HEK293 (cell line): ENCODE data around the gene CRB3.

Experiments used
- SP2 ChIP-seq: fragments of 450-650 bp; formaldehyde crosslinking; IDR thresholded peaks from 2 replicates; pipeline ENCODE4 v1.5.1; 2016; ENCODE audit warnings: missing biosample characterization, missing genetic modification characterization
- ZNF184 ChIP-seq: fragments of 450-650 bp; IDR thresholded peaks from 2 replicates; pipeline ENCODE4 v1.5.1; 2018; ENCODE audit warnings: missing biosample characterization, mild to moderate bottlenecking, missing genetic modification characterization
- ZNF274 ChIP-seq, 2 experiments: fragments of 200-500 bp in 1 of 2; fragments of 450-650 bp in 1 of 2; sonication (Bioruptor generic) in 1 of 2; formaldehyde crosslinking in 1 of 2; IDR thresholded peaks; 2 replicates each; pipeline versions ENCODE4 v1.5.1 to v1.6.1; 2014 to 2016; ENCODE audit warnings: borderline replicate concordance in 1 of 2, inconsistent platforms in 1 of 2, low read length in 1 of 2, missing biosample characterization in 1 of 2, missing genetic modification characterization in 1 of 2
- ZNF610 ChIP-seq: fragments of 450-650 bp; formaldehyde crosslinking; IDR thresholded peaks from 2 replicates; pipeline ENCODE4 v1.5.1; 2016; ENCODE audit warnings: missing biosample characterization, missing genetic modification characterization, borderline replicate concordance
- ZNF658 ChIP-seq: fragments of 450-650 bp; formaldehyde crosslinking; IDR thresholded peaks from 2 replicates; pipeline ENCODE4; 2016; ENCODE audit warnings: missing biosample characterization, missing genetic modification characterization
- ZXDB ChIP-seq: fragments of 450-650 bp; formaldehyde crosslinking; IDR thresholded peaks from 2 replicates; pipeline ENCODE4 v1.5.1; 2016; ENCODE audit warnings: missing biosample characterization, missing genetic modification characterization
- TF ChIP-seq, protein P1 (sequence below): fragments of 450-650 bp; formaldehyde crosslinking; IDR thresholded peaks from 2 replicates; pipeline ENCODE4 v1.5.1; 2017; ENCODE audit warnings: missing biosample characterization, missing genetic modification characterization
- TF ChIP-seq, protein P2 (sequence below): sonication (generic); formaldehyde crosslinking; IDR thresholded peaks from 2 replicates; pipeline ENCODE4 v1.8.1; 2022; ENCODE audit warnings: mild to moderate bottlenecking, moderate library complexity, missing genetic modification reagents
- TF ChIP-seq, protein P3 (sequence below): fragments of 450-650 bp; formaldehyde crosslinking; IDR thresholded peaks from 2 replicates; pipeline ENCODE4 v1.5.1; 2016; ENCODE audit warnings: missing biosample characterization, missing genetic modification characterization
- TF ChIP-seq, protein P4 (sequence below): fragments of 450-650 bp; formaldehyde crosslinking; IDR thresholded peaks from 2 replicates; pipeline ENCODE4 v1.5.1; 2016; ENCODE audit warnings: missing biosample characterization, missing genetic modification characterization
- TF ChIP-seq, protein P5 (sequence below): fragments of 450-650 bp; formaldehyde crosslinking; IDR thresholded peaks from 2 replicates; pipeline ENCODE4 v1.5.1; 2016; ENCODE audit warnings: missing biosample characterization, missing genetic modification characterization

DNA sequence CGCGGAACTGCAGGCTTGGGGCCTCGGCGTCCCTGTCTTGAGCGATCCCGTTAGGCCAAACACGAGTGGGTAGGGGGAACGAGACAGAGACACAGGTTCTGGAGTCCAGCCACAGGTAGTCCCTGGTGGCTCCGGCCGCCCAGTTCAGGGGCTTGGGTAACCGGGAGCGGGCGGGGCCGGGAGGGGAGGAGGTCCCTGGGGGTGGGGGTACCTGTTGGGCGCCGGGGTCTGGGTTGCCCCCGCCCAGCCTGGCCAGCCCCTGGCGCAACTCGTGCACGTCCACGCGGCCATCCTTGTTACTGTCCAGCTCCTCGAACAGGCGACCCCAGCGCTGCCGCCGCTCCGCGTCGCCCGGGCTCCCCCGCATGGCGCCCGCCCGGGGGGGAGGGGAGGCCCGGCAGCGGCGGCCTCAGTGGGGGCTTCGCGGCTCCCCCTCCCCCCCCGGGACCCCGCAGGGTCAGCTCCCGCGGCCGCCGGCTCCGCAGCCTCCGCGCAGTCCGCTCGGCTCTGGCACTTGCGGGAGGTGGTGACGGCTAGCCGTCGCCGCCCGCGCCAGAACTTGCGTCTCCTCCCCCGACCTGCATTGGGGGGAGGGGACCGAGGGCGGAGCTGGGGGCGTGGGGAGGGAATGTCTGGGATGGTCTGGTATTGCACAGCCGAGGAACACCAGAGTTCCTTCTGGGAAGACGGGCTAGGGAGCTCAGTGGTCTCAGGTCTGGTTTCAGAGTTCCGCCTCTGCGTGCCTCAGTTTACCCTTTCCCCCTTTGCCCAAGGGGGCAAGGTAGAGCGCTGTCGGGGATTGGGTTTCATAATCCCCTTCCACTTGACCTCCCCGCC is 4.6 kb upstream of the CRB3 start, which contains the start of gene SLC25A23:
- TF ChIP-seq, protein P1, sequence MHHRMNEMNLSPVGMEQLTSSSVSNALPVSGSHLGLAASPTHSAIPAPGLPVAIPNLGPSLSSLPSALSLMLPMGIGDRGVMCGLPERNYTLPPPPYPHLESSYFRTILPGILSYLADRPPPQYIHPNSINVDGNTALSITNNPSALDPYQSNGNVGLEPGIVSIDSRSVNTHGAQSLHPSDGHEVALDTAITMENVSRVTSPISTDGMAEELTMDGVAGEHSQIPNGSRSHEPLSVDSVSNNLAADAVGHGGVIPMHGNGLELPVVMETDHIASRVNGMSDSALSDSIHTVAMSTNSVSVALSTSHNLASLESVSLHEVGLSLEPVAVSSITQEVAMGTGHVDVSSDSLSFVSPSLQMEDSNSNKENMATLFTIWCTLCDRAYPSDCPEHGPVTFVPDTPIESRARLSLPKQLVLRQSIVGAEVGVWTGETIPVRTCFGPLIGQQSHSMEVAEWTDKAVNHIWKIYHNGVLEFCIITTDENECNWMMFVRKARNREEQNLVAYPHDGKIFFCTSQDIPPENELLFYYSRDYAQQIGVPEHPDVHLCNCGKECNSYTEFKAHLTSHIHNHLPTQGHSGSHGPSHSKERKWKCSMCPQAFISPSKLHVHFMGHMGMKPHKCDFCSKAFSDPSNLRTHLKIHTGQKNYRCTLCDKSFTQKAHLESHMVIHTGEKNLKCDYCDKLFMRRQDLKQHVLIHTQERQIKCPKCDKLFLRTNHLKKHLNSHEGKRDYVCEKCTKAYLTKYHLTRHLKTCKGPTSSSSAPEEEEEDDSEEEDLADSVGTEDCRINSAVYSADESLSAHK (tag by site-specific recombination), result no peak
- TF ChIP-seq ZXDB, result no peak
- TF ChIP-seq ZNF610 (tag by site-specific recombination), result no peak
- TF ChIP-seq, protein P2, sequence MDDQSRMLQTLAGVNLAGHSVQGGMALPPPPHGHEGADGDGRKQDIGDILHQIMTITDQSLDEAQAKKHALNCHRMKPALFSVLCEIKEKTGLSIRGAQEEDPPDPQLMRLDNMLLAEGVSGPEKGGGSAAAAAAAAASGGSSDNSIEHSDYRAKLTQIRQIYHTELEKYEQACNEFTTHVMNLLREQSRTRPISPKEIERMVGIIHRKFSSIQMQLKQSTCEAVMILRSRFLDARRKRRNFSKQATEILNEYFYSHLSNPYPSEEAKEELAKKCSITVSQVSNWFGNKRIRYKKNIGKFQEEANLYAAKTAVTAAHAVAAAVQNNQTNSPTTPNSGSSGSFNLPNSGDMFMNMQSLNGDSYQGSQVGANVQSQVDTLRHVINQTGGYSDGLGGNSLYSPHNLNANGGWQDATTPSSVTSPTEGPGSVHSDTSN (CRISPR knock-in tag), result no peak
- no peak for TF ChIP-seq SP2 (tag by site-specific recombination)
- TF ChIP-seq, protein P3, sequence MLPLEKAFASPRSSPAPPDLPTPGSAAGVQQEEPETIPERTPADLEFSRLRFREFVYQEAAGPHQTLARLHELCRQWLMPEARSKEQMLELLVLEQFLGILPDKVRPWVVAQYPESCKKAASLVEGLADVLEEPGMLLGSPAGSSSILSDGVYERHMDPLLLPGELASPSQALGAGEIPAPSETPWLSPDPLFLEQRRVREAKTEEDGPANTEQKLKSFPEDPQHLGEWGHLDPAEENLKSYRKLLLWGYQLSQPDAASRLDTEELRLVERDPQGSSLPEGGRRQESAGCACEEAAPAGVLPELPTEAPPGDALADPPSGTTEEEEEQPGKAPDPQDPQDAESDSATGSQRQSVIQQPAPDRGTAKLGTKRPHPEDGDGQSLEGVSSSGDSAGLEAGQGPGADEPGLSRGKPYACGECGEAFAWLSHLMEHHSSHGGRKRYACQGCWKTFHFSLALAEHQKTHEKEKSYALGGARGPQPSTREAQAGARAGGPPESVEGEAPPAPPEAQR (tag by site-specific recombination), result no peak
- TF ChIP-seq, protein P4, sequence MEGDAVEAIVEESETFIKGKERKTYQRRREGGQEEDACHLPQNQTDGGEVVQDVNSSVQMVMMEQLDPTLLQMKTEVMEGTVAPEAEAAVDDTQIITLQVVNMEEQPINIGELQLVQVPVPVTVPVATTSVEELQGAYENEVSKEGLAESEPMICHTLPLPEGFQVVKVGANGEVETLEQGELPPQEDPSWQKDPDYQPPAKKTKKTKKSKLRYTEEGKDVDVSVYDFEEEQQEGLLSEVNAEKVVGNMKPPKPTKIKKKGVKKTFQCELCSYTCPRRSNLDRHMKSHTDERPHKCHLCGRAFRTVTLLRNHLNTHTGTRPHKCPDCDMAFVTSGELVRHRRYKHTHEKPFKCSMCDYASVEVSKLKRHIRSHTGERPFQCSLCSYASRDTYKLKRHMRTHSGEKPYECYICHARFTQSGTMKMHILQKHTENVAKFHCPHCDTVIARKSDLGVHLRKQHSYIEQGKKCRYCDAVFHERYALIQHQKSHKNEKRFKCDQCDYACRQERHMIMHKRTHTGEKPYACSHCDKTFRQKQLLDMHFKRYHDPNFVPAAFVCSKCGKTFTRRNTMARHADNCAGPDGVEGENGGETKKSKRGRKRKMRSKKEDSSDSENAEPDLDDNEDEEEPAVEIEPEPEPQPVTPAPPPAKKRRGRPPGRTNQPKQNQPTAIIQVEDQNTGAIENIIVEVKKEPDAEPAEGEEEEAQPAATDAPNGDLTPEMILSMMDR (tag by site-specific recombination), result no peak
- no peak for TF ChIP-seq ZNF658 (tag by site-specific recombination)
- TF ChIP-seq ZNF274 (IDR thresholded peaks at IDR 0.05; ENCODE audit: low read length), result no peak
- TF ChIP-seq ZNF274 (tag by site-specific recombination; IDR thresholded peaks at IDR 0.05; ENCODE audit: borderline replicate concordance), result no peak
- TF ChIP-seq, protein P5, sequence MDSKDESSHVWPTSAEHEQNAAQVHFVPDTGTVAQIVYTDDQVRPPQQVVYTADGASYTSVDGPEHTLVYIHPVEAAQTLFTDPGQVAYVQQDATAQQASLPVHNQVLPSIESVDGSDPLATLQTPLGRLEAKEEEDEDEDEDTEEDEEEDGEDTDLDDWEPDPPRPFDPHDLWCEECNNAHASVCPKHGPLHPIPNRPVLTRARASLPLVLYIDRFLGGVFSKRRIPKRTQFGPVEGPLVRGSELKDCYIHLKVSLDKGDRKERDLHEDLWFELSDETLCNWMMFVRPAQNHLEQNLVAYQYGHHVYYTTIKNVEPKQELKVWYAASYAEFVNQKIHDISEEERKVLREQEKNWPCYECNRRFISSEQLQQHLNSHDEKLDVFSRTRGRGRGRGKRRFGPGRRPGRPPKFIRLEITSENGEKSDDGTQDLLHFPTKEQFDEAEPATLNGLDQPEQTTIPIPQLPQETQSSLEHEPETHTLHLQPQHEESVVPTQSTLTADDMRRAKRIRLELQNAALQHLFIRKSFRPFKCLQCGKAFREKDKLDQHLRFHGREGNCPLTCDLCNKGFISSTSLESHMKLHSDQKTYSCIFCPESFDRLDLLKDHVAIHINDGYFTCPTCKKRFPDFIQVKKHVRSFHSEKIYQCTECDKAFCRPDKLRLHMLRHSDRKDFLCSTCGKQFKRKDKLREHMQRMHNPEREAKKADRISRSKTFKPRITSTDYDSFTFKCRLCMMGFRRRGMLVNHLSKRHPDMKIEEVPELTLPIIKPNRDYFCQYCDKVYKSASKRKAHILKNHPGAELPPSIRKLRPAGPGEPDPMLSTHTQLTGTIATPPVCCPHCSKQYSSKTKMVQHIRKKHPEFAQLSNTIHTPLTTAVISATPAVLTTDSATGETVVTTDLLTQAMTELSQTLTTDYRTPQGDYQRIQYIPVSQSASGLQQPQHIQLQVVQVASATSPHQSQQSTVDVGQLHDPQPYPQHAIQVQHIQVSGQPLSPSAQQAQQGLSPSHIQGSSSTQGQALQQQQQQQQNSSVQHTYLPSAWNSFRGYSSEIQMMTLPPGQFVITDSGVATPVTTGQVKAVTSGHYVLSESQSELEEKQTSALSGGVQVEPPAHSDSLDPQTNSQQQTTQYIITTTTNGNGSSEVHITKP (tag by site-specific recombination), result no peak
- TF ChIP-seq ZNF184 (tag by site-specific recombination), result no peak
